Caki2 (cell line): ENCODE results near the gene GPC5. TPM values are rescaled to one million over a fixed set of nuclear protein-coding genes. Genes with fewer than 3 reads are reported as not detected.

ENCODE experiments used
- DNase-seq: peaks from one replicate; pipeline ENCODE4 v3.0.0-alpha.2; 2015; ENCODE audit warnings: low read depth
- in situ Hi-C: cut with HindIII; loops from 2 replicates; pipeline ENCODE4 v1.10.0; 2016; ENCODE audit warnings: low sequenced_read_pairs, low pct_unique_long_range_greater_than_20kb, mixed read lengths
- total RNA-seq: library from RNA; depleted of rRNA; stranded (reverse); fragments of >200 nt; shearing (Covaris generic); gene quantifications from 2 replicates; pipeline ENCODE4 v1.2.3, GENCODE V29; 2014; ENCODE audit warnings: low replicate concordance

The GPC5 gene
- total RNA-seq, 1 experiment from 2014 or later, result not detected

- no peak for DNase-seq
- in situ Hi-C loops, result no loop called here
Observed at GRCh38 chr13:91601807-91602206, 203.4 kb downstream of the GPC5 start.

DNA sequence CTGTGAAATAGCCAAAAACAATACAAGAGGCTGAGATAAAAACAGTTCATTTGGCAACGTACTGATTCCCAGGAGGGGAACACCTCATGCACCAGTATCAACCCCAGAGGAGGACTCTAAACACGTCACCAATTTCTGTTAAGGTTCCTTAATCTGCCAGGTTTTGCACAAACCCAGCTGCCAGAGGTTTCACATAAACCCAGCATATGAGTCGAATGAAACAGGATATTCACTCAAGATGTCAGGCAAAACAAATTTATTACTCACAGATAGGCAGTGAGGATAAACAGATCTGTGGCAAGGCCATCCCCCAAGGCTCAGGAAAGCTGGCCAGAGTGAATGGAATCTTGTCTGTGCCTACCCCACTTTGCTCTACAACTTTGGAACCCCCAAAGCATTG is 210.9 kb downstream of the GPC5 start:
- DNase-seq, result no peak
- in situ Hi-C loops, result no loop called here

- no peak for DNase-seq
- in situ Hi-C loops, result no loop called here
Observed at GRCh38 chr13:91618315-91618714, 219.9 kb downstream of the GPC5 start.

DNA sequence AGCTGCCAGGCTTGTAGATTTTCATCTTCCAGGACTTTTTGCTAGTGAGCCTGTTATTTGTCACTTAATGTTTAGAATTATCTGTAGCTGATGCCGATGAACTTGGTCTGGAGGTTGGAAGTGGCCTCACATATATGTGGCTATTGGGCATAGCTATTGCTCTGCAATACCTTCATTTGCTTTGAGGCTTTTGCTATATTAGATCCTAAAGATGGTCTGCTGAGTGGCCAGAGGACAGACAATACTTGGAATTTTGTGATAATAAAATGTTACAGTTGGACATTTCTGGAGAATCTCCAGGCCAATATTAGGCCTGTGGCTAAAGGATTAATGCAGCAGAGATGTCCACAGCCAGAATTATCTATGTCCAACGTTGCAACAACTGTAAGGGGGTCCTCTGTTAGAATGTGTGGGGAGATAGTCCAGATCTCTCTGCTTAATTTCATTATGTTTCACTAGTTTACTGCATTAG is 222.3 kb downstream of the GPC5 start:
- in situ Hi-C loops, result no loop called here
- DNase-seq, result no peak

- no peak for DNase-seq
- in situ Hi-C loops, result no loop called here
Observed at GRCh38 chr13:91621161-91621560, 222.7 kb downstream of the GPC5 start.

DNA sequence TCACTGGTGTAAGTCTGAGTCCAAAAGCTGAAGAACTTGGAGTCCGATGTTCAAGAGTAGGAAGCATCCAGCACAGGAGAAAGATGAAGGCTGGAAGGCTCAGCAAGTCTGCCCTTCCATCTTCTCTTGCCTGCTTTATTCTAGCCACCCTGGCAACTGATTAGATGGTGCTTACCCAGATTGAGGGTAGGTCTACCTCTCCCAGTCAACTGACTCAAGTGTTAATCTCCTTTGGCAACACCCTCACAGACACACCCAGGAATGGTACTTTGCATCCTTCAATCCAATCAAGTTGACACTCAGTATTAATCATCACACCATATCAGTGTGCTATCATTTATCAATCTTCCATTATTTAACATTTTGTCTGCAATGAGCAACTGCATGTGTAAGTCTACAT is 223.5 kb downstream of the GPC5 start:
- in situ Hi-C loops, result no loop called here
- DNase-seq, result no peak

DNA sequence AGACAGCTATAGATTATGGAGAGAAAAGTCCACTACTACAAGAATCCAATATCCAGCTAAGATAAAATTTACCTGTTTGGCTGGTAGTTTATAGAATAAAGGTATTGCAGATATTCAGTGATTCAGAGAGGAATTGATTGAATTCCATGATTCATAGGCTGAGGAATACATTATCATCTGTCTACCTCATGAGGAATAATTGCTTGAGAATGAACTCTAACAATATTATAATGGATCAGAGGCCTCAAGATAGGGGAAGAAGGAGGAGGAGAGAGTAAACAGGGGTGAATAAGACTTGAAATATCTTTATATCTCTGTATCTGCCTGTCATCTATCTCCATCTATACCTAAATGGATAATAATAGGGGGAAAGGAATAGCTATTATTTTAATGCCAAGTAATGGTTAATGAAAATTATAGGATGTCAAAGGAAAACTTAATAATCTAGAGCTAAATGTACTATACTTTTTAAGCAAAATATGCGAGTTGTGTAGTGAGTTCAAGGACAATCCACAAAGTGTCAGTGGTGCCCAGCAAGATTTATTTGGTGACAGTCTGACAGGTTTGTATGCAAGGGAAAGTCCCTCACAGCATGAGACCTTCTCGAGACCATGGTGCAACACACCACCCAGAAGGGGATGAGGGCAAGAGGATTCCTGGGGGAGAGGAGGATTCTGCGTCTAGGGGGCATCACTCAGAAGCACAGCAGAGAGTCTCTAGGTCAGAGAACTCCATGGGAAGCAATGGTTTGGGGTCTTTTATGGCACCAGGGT is 224.5 kb downstream of the GPC5 start:
- no peak for DNase-seq
- in situ Hi-C loops, result no loop called here

- DNase-seq, result no peak
- in situ Hi-C loops, result no loop called here
Observed at GRCh38 chr13:91627952-91628739, 229.7 kb downstream of the GPC5 start.

DNA sequence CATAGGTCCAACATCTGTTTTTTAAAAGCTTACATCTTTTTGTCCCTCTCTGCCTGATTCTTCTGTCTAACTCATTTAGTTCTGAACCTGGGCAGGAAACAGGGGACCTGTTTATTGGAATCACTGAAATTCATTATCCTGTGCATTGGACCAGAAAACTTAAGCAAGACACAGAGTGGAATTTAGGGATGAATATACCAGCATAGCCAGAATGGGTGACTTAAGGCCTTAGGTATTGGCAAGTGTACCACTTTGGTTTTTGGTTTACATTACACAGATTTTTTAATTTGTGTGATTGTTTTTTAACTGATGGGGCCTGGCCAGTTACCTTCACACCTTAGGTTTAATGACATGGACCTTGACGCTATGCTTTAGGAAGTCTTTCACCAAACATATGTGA is 232.5 kb downstream of the GPC5 start:
- in situ Hi-C loops, result no loop called here
- no peak for DNase-seq

DNA sequence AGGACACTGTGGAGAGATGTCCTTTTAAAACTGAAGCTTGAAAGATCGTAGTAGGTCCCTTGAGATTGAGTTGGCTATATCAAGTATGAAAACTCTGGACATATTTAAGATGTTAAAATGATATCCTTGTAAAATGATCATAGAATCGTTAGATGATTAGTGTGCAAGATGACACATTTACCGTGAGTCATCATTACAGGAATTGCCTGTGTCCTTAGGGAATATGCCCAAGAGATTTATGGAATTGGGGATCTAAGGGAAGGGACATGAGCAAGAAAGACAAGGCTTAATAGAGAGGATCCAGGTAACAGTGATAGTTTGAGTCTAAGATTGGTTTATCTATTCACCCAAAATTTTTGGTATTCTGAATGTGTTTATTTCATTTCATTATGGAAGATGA is 233.7 kb downstream of the GPC5 start:
- DNase-seq, result no peak

GRCh38 chr13:91639330-91639729 is 240.9 kb downstream of the GPC5 start:
- DNase-seq, result no peak
- in situ Hi-C loops, result no loop called here

More for the DNA sequence above, 233.7 kb downstream of the GPC5 start:
- in situ Hi-C loops, result no loop called here

DNA sequence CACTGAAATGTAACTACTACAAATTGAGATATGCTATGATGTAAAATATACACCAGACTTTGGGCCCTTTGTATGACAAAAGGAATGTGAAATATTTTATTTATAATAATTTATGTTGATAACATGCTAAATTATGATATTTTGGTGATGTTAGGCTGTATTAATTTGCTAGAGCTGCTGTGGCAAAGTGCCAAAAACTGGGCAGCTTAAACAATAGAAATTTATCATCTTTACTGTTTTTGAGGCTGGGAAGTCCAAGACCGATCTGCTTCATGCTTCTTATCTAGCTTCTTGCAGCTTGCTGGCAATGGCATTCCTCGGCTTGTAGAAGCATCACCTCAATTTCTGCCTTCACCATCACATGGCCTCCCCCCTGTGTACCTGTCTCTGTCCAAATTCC is 245.0 kb downstream of the GPC5 start:
- in situ Hi-C loops, result no loop called here
- DNase-seq, result no peak

- in situ Hi-C loops, result no loop called here
Observed at GRCh38 chr13:91644806-91645205, 246.4 kb downstream of the GPC5 start.

GRCh38 chr13:91647361-91647990 is 249.1 kb downstream of the GPC5 start:
- in situ Hi-C loops, result no loop called here
- DNase-seq, result no peak

More at GRCh38 chr13:91644806-91645205, 246.4 kb downstream of the GPC5 start:
- DNase-seq, result no peak

GRCh38 chr13:91648012-91648411 is 249.6 kb downstream of the GPC5 start:
- DNase-seq, result no peak
- in situ Hi-C loops, result no loop called here

DNA sequence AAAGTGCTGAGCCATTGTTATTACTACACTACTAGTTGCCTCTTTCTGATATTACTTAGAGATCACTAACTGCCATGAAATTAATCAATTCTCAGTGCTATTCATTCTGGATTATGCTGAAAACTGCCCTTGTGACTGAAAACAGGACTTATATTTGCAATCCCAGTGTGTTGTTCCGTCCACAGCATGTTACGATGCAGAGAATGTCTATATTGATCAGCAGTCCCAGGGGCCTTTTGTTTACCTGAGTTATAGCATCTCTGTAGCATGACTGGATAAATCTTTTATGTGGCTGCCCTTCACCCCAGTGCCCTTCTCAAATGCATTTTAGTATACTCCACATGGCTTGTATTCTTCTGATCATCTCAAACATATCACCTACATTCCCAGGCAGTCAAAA is 251.0 kb downstream of the GPC5 start:
- DNase-seq, result no peak
- in situ Hi-C loops, result no loop called here

DNA sequence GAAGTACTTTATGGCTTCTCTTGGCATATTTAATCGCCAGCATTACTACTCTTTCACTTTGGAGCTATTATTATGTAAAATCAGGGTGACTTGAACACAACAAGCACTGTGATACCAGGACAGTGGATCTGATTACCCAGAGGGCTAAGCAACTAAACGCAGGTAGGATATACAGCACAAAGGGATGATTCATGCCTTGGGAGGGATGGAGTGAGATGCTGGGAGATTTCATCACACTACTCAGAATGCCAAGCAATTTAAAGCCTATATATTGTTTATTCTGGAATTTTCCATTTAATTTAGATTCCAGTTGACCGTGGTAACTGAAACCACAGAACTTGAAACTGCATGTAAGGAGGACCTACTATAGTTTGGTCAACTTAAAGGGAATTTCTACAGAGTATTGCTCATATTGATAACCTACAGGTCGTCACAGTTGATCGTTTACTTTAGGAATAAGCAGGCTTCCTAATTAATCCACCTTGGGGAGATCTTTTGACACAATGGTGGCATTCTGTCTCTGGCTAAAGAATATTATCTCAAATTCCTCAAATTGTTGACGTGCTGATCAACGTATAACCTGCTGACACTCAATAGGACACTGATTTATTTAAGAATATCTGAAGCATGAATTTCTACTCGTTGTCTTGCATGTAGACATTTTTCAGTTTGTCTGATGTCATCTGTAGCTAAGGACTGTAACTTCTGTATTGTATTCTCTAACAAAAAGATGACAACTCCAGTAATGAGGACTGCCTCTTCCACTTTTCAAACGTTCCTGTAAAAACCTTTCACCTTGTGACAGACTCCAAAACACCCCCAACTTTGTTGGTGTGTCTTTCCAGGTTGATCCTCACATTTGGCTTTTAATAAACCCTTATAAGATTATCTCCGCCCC is 254.2 kb downstream of the GPC5 start:
- no peak for DNase-seq
- in situ Hi-C loops, result no loop called here

DNA sequence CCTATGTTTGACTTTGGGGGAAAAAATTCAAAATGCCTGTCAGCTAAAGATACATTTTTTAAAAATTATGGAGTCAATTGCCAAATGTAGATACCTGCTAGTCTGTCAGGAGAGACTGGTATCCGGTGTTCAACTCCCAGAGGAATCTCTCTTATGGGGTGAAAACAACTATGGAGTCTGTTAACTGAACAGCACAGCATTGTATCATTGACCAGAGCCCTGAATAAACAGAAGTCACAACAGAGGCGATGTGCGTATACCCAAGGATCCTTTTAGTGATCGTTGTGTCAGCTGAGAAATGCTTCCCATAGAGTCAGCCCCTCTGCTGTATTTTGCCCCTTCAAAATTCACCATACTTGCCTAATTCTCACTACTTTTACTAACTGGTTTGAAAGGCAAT is 257.3 kb downstream of the GPC5 start:
- in situ Hi-C loops, result no loop called here
- DNase-seq, result no peak
